ENCODE results near the gene BAHCC1. TPM values are rescaled to one million over a fixed set of nuclear protein-coding genes. Genes with fewer than 3 reads are reported as not detected.

BAHCC1 gene
- total and polyA plus RNA-seq, 2 of the 8 experiments (the other 6 are each of a cell fraction or from before 2014, with no cell fraction given) = 0.26 to 0.58 TPM

- Histone ChIP-seq H3K4ac (replicated peaks; ENCODE audit: insufficient read length, low read depth, low read length) (no peak overlapping the region), H3K79me1 (ENCODE audit: low read depth, low read length) (no peaks in the 10 kb centered on the region), H3K14ac (ENCODE audit: insufficient read length) (no peak overlapping the region), H4K20me1 (replicated peaks in 1 of 2; ENCODE audit: control insufficient read depth in 1 of 2, insufficient read depth in 2 of 2, low read length in 2 of 2) (peaks cover 0 to 2% of the 10 kb centered on the region in 2 experiments), H2AFZ (ENCODE audit: low read length) (no peak overlapping the region), H3K9me3 (ENCODE audit: insufficient read depth in 2 of 2, low read depth in 1 of 2, low read length in 1 of 2) (peaks cover 0 to 5% of the 10 kb centered on the region in 2 experiments; a peak in 1 of 4 replicates), H3K4me2 (ENCODE audit: insufficient read depth in 1 of 2, low read depth in 2 of 2, low read length in 2 of 2) (no peak overlapping the region), H2BK20ac (ENCODE audit: low read length) (no peak overlapping the region), H3K56ac (replicated peaks; ENCODE audit: insufficient read length, low read depth, low read length) (no peak overlapping the region), H2BK120ac (replicated peaks; ENCODE audit: low read depth, low read length) (no peak overlapping the region), H3K4me3 (ENCODE audit: extremely low read depth in 1 of 4, insufficient read depth in 2 of 4, low read depth in 3 of 4, low read length in 4 of 4) (no peak overlapping the region), H3K23me2 (ENCODE audit: low read depth, low read length) (peaks cover 2% of the 10 kb centered on the region; the same call in 1 of the 2 replicates), H2AK5ac (ENCODE audit: low read depth, low read length) (no peak overlapping the region), H3K79me2 (ENCODE audit: control insufficient read depth in 1 of 2, insufficient read depth in 2 of 2, low read length in 2 of 2) (no peaks in the 10 kb centered on the region), H4K8ac (ENCODE audit: extremely low read depth, insufficient read depth, low read length) (peak overlapping the region; percentile 38; the same call in 1 of the 2 replicates), H4K5ac (ENCODE audit: insufficient read length, low read depth, low read length) (no peak overlapping the region), H3K4me1 (replicated peaks in 1 of 4; ENCODE audit: control insufficient read depth in 3 of 4, insufficient read depth in 4 of 4, low read length in 3 of 4) (peaks cover 0 to 6% (median 2%) of the 10 kb centered on the region in 4 experiments; a peak in 2 of 7 replicates), H2BK5ac (ENCODE audit: low read depth, low read length) (no peak overlapping the region), H3K27ac (ENCODE audit: low read depth, low read length) (no peak overlapping the region), H2BK15ac (ENCODE audit: low read length) (no peak overlapping the region), H4K91ac (replicated peaks; ENCODE audit: insufficient read length, low read length) (no peak overlapping the region), H3K18ac (ENCODE audit: extremely low read depth, low read length) (no peak overlapping the region), H3K27me3 (replicated peaks in 1 of 4; ENCODE audit: control insufficient read depth in 3 of 4, extremely low read depth in 1 of 4, insufficient read depth in 3 of 4, low read length in 3 of 4) (peaks cover 12 to 32% (median 27%) of the 10 kb centered on the region in 4 experiments), H2BK12ac (ENCODE audit: low read depth, low read length) (no peak overlapping the region), H3K23ac (ENCODE audit: insufficient read length) (no peak overlapping the region), H3K36me3 (ENCODE audit: control insufficient read depth in 2 of 4, insufficient read depth in 4 of 4, low read length in 3 of 4) (no peaks in the 10 kb centered on the region), H3K9ac (replicated peaks in 1 of 4; ENCODE audit: extremely low read depth in 1 of 4, low read depth in 3 of 4, low read length in 3 of 4) (no peak overlapping the region)
- DNase-seq (ENCODE audit: low read depth in 1 of 2, low spot score in 2 of 2) (no peak), FAIRE-seq (no peak)
- CTCF ChIA-PET (ENCODE audit: partially characterized antibody) = interaction anchor here (1.0 to 2.1 kb wide), 3 partner anchors 36 to 223 kb away, joined by 4 to 5 read pairs (median 5); no protein-coding TSS in a partner anchor
- 88% methylated on average over 4 of the region's 7 CpGs; no CpG with 5 or more reads in 1 of the 2 experiments for WGBS, 2 experiments (ENCODE audit: extremely low coverage in 1 of 2, insufficient coverage in 1 of 2, insufficient read length in 1 of 2, insufficient replicate concordance in 2 of 2, low coverage in 1 of 2, low lambda C conversion rate in 2 of 2, missing lambda C conversion rate in 1 of 2)
- POLR2A ChIA-PET (ENCODE audit: partially characterized antibody) = no interaction called here
- TF ChIP-seq TBP (IDR thresholded peaks at IDR 0.05; ENCODE audit: low read depth, low read length) (no peak), POU5F1 (IDR thresholded peaks at IDR 0.05; ENCODE audit: low read depth, low read length) (no peak), SUZ12 (IDR thresholded peaks at IDR 0.05; ENCODE audit: low read length) (no peak), BRCA1 (IDR thresholded peaks at IDR 0.05; ENCODE audit: low read depth, low read length) (no peak), SIN3A (conservative IDR thresholded peaks at IDR 0.05 in 1 of 2, IDR thresholded peaks at IDR 0.05 in 1 of 2; ENCODE audit: low read depth in 1 of 2, low read length in 2 of 2) (no peak), SP1 (IDR thresholded peaks at IDR 0.05; ENCODE audit: low read depth, low read length) (no peak), TAF1 (IDR thresholded peaks at IDR 0.05; ENCODE audit: low read depth, low read length) (no peak), CHD2 (IDR thresholded peaks at IDR 0.05; ENCODE audit: low read length) (no peak), EZH2 (IDR thresholded peaks at IDR 0.05; ENCODE audit: low read depth, low read length, severe bottlenecking) (no peak), NANOG (IDR thresholded peaks at IDR 0.05; ENCODE audit: insufficient read depth, low read depth, low read length, poor library complexity, severe bottlenecking) (no peak), SRF (IDR thresholded peaks at IDR 0.05; ENCODE audit: low read depth, low read length) (no peak), GABPA (IDR thresholded peaks at IDR 0.05; ENCODE audit: borderline replicate concordance, insufficient read depth, low read length) (no peak), ATF2 (IDR thresholded peaks at IDR 0.05; ENCODE audit: low read length) (no peak)
Measured at GRCh38 chr17:81477173-81477572, 81.9 kb downstream of the BAHCC1 start.

Measured in H1 (cell line).